IMR-90 (cell line): Measurements from ENCODE around the gene YBX2. TPM values are rescaled to one million over a fixed set of nuclear protein-coding genes. Genes with fewer than 3 reads are reported as not detected.

Source experiments
- ATAC-seq: fragments of 200-7000 bp; cut with Tn5 transposase; 2 replicates; pipeline ENCODE4 v1.9.1; 2020; ENCODE audit warnings: low read depth, mild to moderate bottlenecking, moderate library complexity
- BruUV-seq: library from RNA; stranded (reverse); fragments of 400-500 nt; replicated peaks from 2 replicates; lab custom pipeline; 2021; lab: Mats Ljungman, UMichigan
- CTCF ChIA-PET: fragments of 300-600 bp; formaldehyde crosslinking; extraction: SDS; loops from one replicate; lab custom pipeline; 2021; ENCODE audit warnings: antibody characterized with exemption; lab: Yijun Ruan, JAX
- POLR2A ChIA-PET: fragments of 300-600 bp; sonication (Branson Sonifier 250); formaldehyde crosslinking; loops from one replicate; lab custom pipeline; 2022; ENCODE audit warnings: antibody characterized with exemption; ENCODE audit not compliant: unreplicated experiment; lab: Charles Lee
- DNase-seq: peaks from one replicate; pipeline ENCODE4 v3.0.0; 2013
- H2AFZ ChIP-seq: replicated peaks from 2 replicates; pipeline ENCODE3; 2013; ENCODE audit warnings: low read length, mild to moderate bottlenecking; ENCODE audit not compliant: poor library complexity
- H2AK5ac ChIP-seq: 2 replicates; pipeline ENCODE4 v1.6.1; 2013; ENCODE audit warnings: low read depth, low read length, inconsistent platforms
- H2AK9ac ChIP-seq: replicated peaks from 2 replicates; pipeline ENCODE3; 2013; ENCODE audit warnings: mild to moderate bottlenecking, low read depth, low read length, moderate library complexity; ENCODE audit not compliant: poor library complexity
- H2BK120ac ChIP-seq: 2 replicates; pipeline ENCODE4 v1.6.1; 2013; ENCODE audit warnings: low read depth, low read length, inconsistent platforms
- H2BK15ac ChIP-seq: 3 replicates; pipeline ENCODE4 v1.6.1; 2013; ENCODE audit warnings: low read depth, low read length, inconsistent platforms
- H2BK20ac ChIP-seq: 2 replicates; pipeline ENCODE4 v1.6.1; 2013; ENCODE audit warnings: low read depth, mild to moderate bottlenecking, inconsistent platforms, low read length, moderate library complexity
- H2BK5ac ChIP-seq: 2 replicates; pipeline ENCODE4 v1.6.1; 2013; ENCODE audit warnings: mild to moderate bottlenecking, low read depth, low read length, inconsistent platforms; ENCODE audit not compliant: poor library complexity, severe bottlenecking
- H3K14ac ChIP-seq: replicated peaks from 2 replicates; pipeline ENCODE4 v1.6.1; 2013; ENCODE audit warnings: low read depth, low read length, inconsistent platforms
- H3K18ac ChIP-seq: 2 replicates; pipeline ENCODE4 v1.6.1; 2013; ENCODE audit warnings: low read depth, low read length, control low read depth
- H3K23ac ChIP-seq: 2 replicates; pipeline ENCODE4 v1.6.1; 2013; ENCODE audit warnings: low read depth, low read length, inconsistent platforms
- H3K27ac ChIP-seq: 2 replicates; pipeline ENCODE4 v1.5.1; 2013; ENCODE audit warnings: mild to moderate bottlenecking, control low read depth, low read length; ENCODE audit not compliant: insufficient read depth
- H3K27me3 ChIP-seq: 2 replicates; pipeline ENCODE4 v1.6.1; 2013; ENCODE audit warnings: low read length; ENCODE audit not compliant: control insufficient read depth, insufficient read depth
- H3K36me3 ChIP-seq: 2 replicates; pipeline ENCODE4 v1.6.1; 2013; ENCODE audit warnings: low read length, mixed read lengths; ENCODE audit not compliant: control insufficient read depth, insufficient read depth
- H3K4ac ChIP-seq: 2 replicates; pipeline ENCODE4 v1.6.1; 2013; ENCODE audit warnings: low read depth, low read length, inconsistent platforms
- H3K4me1 ChIP-seq: 2 replicates; pipeline ENCODE4 v1.6.1; 2013; ENCODE audit warnings: low read length, mixed read lengths; ENCODE audit not compliant: control insufficient read depth, insufficient read depth
- H3K4me2 ChIP-seq: 2 replicates; pipeline ENCODE4 v1.6.1; 2013; ENCODE audit warnings: low read depth, mild to moderate bottlenecking, control low read depth, low read length, moderate library complexity
- H3K4me3 ChIP-seq: 2 replicates; pipeline ENCODE4 v1.5.1; 2013; ENCODE audit warnings: low read depth, mild to moderate bottlenecking, control low read depth, low read length, moderate library complexity; ENCODE audit not compliant: insufficient read depth
- H3K56ac ChIP-seq: 2 replicates; pipeline ENCODE4 v1.6.1; 2013; ENCODE audit warnings: low read length, inconsistent platforms; ENCODE audit not compliant: insufficient read depth; ENCODE audit errors: extremely low read depth
- H3K79me1 ChIP-seq, 2 experiments: 2 replicates each; pipeline ENCODE4 v1.6.1; 2013; ENCODE audit warnings: low read length in 2 of 2, inconsistent platforms in 1 of 2, low read depth in 1 of 2
- H3K9ac ChIP-seq: 2 replicates; pipeline ENCODE4 v1.6.1; 2013; ENCODE audit warnings: low read depth, low read length, control low read depth
- H3K9me1 ChIP-seq: 2 replicates; pipeline ENCODE4 v1.6.1; 2013; ENCODE audit warnings: low read length, inconsistent platforms; ENCODE audit not compliant: insufficient read depth
- H3K9me3 ChIP-seq: 2 replicates; pipeline ENCODE4 v1.6.1; 2013; ENCODE audit warnings: low read length; ENCODE audit not compliant: control insufficient read depth, insufficient read depth
- H4K20me1 ChIP-seq: 2 replicates; pipeline ENCODE4 v1.6.1; 2013; ENCODE audit warnings: low read length, inconsistent platforms; ENCODE audit not compliant: insufficient read depth
- H4K5ac ChIP-seq: 2 replicates; pipeline ENCODE4 v1.6.1; 2013; ENCODE audit warnings: mild to moderate bottlenecking, low read depth, low read length, control low read depth
- H4K8ac ChIP-seq, 2 experiments: 2 replicates each; pipeline ENCODE4 v1.6.1; 2013; ENCODE audit warnings: low read depth in 2 of 2, low read length in 2 of 2, control low read depth in 1 of 2, inconsistent platforms in 1 of 2
- H4K91ac ChIP-seq: 2 replicates; pipeline ENCODE4 v1.6.1; 2013; ENCODE audit warnings: low read depth, low read length, inconsistent platforms; ENCODE audit not compliant: insufficient read depth
- BHLHE40 ChIP-seq: fragments of 150-350 bp; IDR thresholded peaks from 2 replicates; pipeline ENCODE4 v1.6.1; 2016; ENCODE audit warnings: mild to moderate bottlenecking, low read depth, low read length
- CEBPB ChIP-seq: IDR thresholded peaks from 2 replicates; pipeline ENCODE4 v1.6.1; 2012; ENCODE audit warnings: low read depth, low read length, improper control_type of control experiment
- CTCF ChIP-seq: conservative IDR thresholded peaks from 2 replicates; pipeline ENCODE4 v1.5.1; 2012; ENCODE audit warnings: mild to moderate bottlenecking, low read depth, low read length, improper control_type of control experiment
- FOS ChIP-seq: fragments of 150-350 bp; IDR thresholded peaks from 2 replicates; pipeline ENCODE4 v1.6.1; 2016; ENCODE audit warnings: low read depth, low read length
- MAFK ChIP-seq: IDR thresholded peaks from 2 replicates; pipeline ENCODE4 v1.6.1; 2012; ENCODE audit warnings: low read depth, low read length, improper control_type of control experiment
- MXI1 ChIP-seq: IDR thresholded peaks from 2 replicates; pipeline ENCODE4 v1.6.1; 2012; ENCODE audit warnings: low read depth, mild to moderate bottlenecking, low read length, moderate library complexity, borderline replicate concordance
- NFE2L2 ChIP-seq: fragments of 150-350 bp; IDR thresholded peaks from 2 replicates; pipeline ENCODE4 v1.6.1; 2016; ENCODE audit warnings: low read depth, mild to moderate bottlenecking, low read length
- POLR2A ChIP-seq: IDR thresholded peaks from 2 replicates; pipeline ENCODE4 v1.6.1; 2012; ENCODE audit warnings: mild to moderate bottlenecking, low read depth, low read length
- RAD21 ChIP-seq: IDR thresholded peaks from 2 replicates; pipeline ENCODE4 v1.6.1; 2012; ENCODE audit warnings: low read length, improper control_type of control experiment
- RCOR1 ChIP-seq: IDR thresholded peaks from 2 replicates; pipeline ENCODE4 v1.6.1; 2012; ENCODE audit warnings: mild to moderate bottlenecking, low read length, improper control_type of control experiment; ENCODE audit not compliant: insufficient replicate concordance
- RFX5 ChIP-seq: IDR thresholded peaks from 2 replicates; pipeline ENCODE4 v1.8.0; 2012; ENCODE audit warnings: low read depth, mild to moderate bottlenecking, low read length, moderate library complexity
- SMC3 ChIP-seq: fragments of 150-350 bp; IDR thresholded peaks from 2 replicates; pipeline ENCODE4 v1.6.1; 2016; ENCODE audit warnings: low read depth, mild to moderate bottlenecking, antibody characterized with exemption, low read length, moderate library complexity
- USF2 ChIP-seq: fragments of 150-350 bp; IDR thresholded peaks from 2 replicates; pipeline ENCODE4 v1.6.1; 2017; ENCODE audit warnings: mild to moderate bottlenecking, antibody characterized with exemption, low read length, low read depth
- WGBS, 2 experiments: methylation state at CpG; one replicate each; pipeline versions ENCODE4 v1.1.5 to v1.1.7; 2013; ENCODE audit warnings: missing lambda C conversion rate in 2 of 2; ENCODE audit not compliant: insufficient read length in 1 of 2; ENCODE audit errors: extremely low coverage in 2 of 2; 5-methylcytosine and 5-hydroxymethylcytosine counted together
- dilution Hi-C: fragments of 300-500 bp; cut with HindIII; formaldehyde crosslinking; loops from one replicate; pipeline ENCODE4 v1.14.3; 2018; ENCODE audit warnings: low sequenced_read_pairs; ENCODE audit not compliant: unreplicated experiment
- in situ Hi-C: fragments of 300-500 bp; cut with MboI; formaldehyde crosslinking; loops from 3 replicates; pipeline ENCODE4 v1.14.3; 2019; ENCODE audit warnings: low sequenced_read_pairs, inconsistent platforms, mixed read lengths
- intact Hi-C: fragments of 100-400 bp; cut with micrococcal nuclease; formaldehyde crosslinking; loops from 2 replicates; pipeline ENCODE4 v1.10.0; 2022
- polyA plus RNA-seq, 3 experiments: library from polyadenylated mRNA; depleted of rRNA; stranded (reverse); fragments of >200 nt; gene quantifications; 2 replicates each; pipeline ENCODE4 v1.2.3, GENCODE V29; 2012; ENCODE audit warnings: low replicate concordance in 1 of 3
- total RNA-seq: library from RNA; depleted of rRNA; stranded (reverse); fragments of >200 nt; gene quantifications from 2 replicates; pipeline ENCODE4 v1.2.3, GENCODE V29; 2012

YBX2 gene
- total and polyA plus RNA-seq, 2 of the 4 experiments (the other 2 are of a cell fraction): 0.17 TPM; not detected in 1

GRCh38 chr17:7241090-7241733 lies 53.2 kb downstream of the YBX2 start (continued):
- TF ChIP-seq RCOR1: no peak

GRCh38 chr17:7240375-7240774 lies 54.1 kb downstream of the YBX2 start:
- WGBS, 2 experiments: no CpG with 5 or more reads among the region's 4 CpGs
- no peak overlapping the region for H2AK5ac ChIP-seq
- no peaks in the 10 kb centered on the region for H3K27me3 ChIP-seq
- ATAC-seq (no peak), DNase-seq (no peak)
- H2AFZ ChIP-seq: no peak overlapping the region
- H4K5ac ChIP-seq: no peak overlapping the region
- no peak overlapping the region for H4K91ac ChIP-seq
- H3K79me1 ChIP-seq: peaks cover 13 to 54% of the 10 kb centered on the region in 2 experiments
- no peak overlapping the region for H3K9ac ChIP-seq
- no peak overlapping the region for H3K4ac ChIP-seq
- peaks cover 32% of the 10 kb centered on the region for H3K36me3 ChIP-seq
- no peaks in the 10 kb centered on the region for H3K9me3 ChIP-seq
- in situ Hi-C loops: loop anchor here (25.0 kb wide), 1 partner anchor 922 kb away; the partner anchor contains the start of genes PER1 and VAMP2
- BruUV-seq: no TSS peak
- peak overlapping the region; percentile 93; the same call in 1 of the 2 replicates for H3K4me2 ChIP-seq
- no peak overlapping the region for H3K27ac ChIP-seq
- no peak overlapping the region for H3K23ac ChIP-seq
- H3K18ac ChIP-seq: no peak overlapping the region
- peak overlapping the region; percentile 100 for H2AK9ac ChIP-seq
- intact Hi-C loops: no loop called here
- no peak overlapping the region for H4K8ac ChIP-seq
- no peak overlapping the region for H3K14ac ChIP-seq
- no peak overlapping the region for H2BK15ac ChIP-seq
- no peak overlapping the region for H2BK120ac ChIP-seq
- peaks cover 26% of the 10 kb centered on the region for H4K20me1 ChIP-seq
- H2BK5ac ChIP-seq: no peak overlapping the region
- H3K4me3 ChIP-seq: no peak overlapping the region
- POLR2A ChIA-PET: no interaction called here
- peaks cover 10% of the 10 kb centered on the region for H3K4me1 ChIP-seq
- dilution Hi-C loops: no loop called here
- no peak overlapping the region for H3K56ac ChIP-seq
- H3K9me1 ChIP-seq: peaks cover 2% of the 10 kb centered on the region; the same call in 1 of the 2 replicates
- no peak overlapping the region for H2BK20ac ChIP-seq
- CTCF ChIA-PET: no interaction called here
- TF ChIP-seq RAD21: no peak
- TF ChIP-seq SMC3: no peak
- no peak for TF ChIP-seq BHLHE40
- TF ChIP-seq RCOR1: no peak
- no peak for TF ChIP-seq USF2
- no peak for TF ChIP-seq RFX5
- no peak for TF ChIP-seq CTCF
- TF ChIP-seq POLR2A: no peak
- no peak for TF ChIP-seq CEBPB
- no peak for TF ChIP-seq MXI1
- no peak for TF ChIP-seq NFE2L2
- no peak for TF ChIP-seq FOS
- no peak for TF ChIP-seq MAFK
